Gastroesophageal sphincter (tissue), 3 donors: ENCODE results near the gene SETBP1.

Source experiments
- CTCF ChIP-seq, 4 experiments: fragments of 200-600 bp in 2 of 4; fragments of 450-650 bp in 2 of 4; sonication (generic) in 1 of 4; IDR thresholded peaks; one replicate each; pipeline ENCODE4 v1.5.1; 2017 to 2019; ENCODE audit warnings: antibody characterized with exemption in 4 of 4, mild to moderate bottlenecking in 2 of 4, moderate library complexity in 2 of 4
- EP300 ChIP-seq: sonication (generic); formaldehyde crosslinking; IDR thresholded peaks from one replicate; pipeline ENCODE4 v1.6.1; 2017; ENCODE audit warnings: antibody characterized with exemption, mild to moderate bottlenecking
- POLR2A ChIP-seq, 2 donors: fragments of 450-650 bp; IDR thresholded peaks; one replicate each; pipeline ENCODE4 v1.6.1; 2017; ENCODE audit warnings: antibody characterized with exemption in 2 of 2, mild to moderate bottlenecking in 2 of 2, moderate library complexity in 1 of 2
- POLR2AphosphoS5 ChIP-seq: sonication (generic); formaldehyde crosslinking; IDR thresholded peaks from one replicate; pipeline ENCODE4 v1.6.1; 2017; ENCODE audit warnings: antibody characterized with exemption

GRCh38 chr18:44823286-44823685, 142.6 kb downstream of the SETBP1 start:
- TF ChIP-seq CTCF (IDR thresholded peaks at IDR 0.05) (no peak), POLR2A (IDR thresholded peaks at IDR 0.05) (no peak), POLR2AphosphoS5 (no peak), EP300 (no peak)
